Mesendoderm (in vitro differentiated cells): ENCODE data around the gene TBC1D26. TPM values are rescaled to one million over a fixed set of nuclear protein-coding genes. Genes with fewer than 3 reads are reported as not detected.
"Not testable (repeated sequence)": the region's sequence is repeated elsewhere in the genome, so short reads cannot be mapped to it uniquely, and the experiment has no call there.

ENCODE experiments used
- DNase-seq: peaks from one replicate; pipeline ENCODE4 v3.0.0; 2013
- H2AK5ac ChIP-seq: 2 replicates; pipeline ENCODE4 v1.6.1; 2013; ENCODE audit warnings: low read length, inconsistent platforms
- H2BK120ac ChIP-seq: 2 replicates; pipeline ENCODE4 v1.6.1; 2013; ENCODE audit warnings: low read depth, mild to moderate bottlenecking, low read length, moderate library complexity, mixed read lengths
- H2BK15ac ChIP-seq: replicated peaks from 2 replicates; pipeline ENCODE4 v1.6.1; 2013; ENCODE audit warnings: low read depth, mild to moderate bottlenecking, moderate library complexity
- H2BK5ac ChIP-seq: 2 replicates; pipeline ENCODE4 v1.6.1; 2013; ENCODE audit warnings: low read length, inconsistent platforms
- H3K18ac ChIP-seq: 2 replicates; pipeline ENCODE4 v1.6.1; 2013; ENCODE audit warnings: mild to moderate bottlenecking, low read length, mixed read lengths
- H3K23ac ChIP-seq: one replicate; pipeline ENCODE4 v1.6.1; 2013; ENCODE audit warnings: low read length
- H3K27ac ChIP-seq: 2 replicates; pipeline ENCODE4 v1.5.1; 2013; ENCODE audit warnings: low read depth, mild to moderate bottlenecking, inconsistent platforms, low read length, moderate library complexity
- H3K27me3 ChIP-seq: 2 replicates; pipeline ENCODE4 v1.6.1; 2013; ENCODE audit warnings: low read length, control low read depth, mild to moderate bottlenecking, inconsistent platforms; ENCODE audit not compliant: insufficient read depth, poor library complexity
- H3K36me3 ChIP-seq: 2 replicates; pipeline ENCODE4 v1.6.1; 2013; ENCODE audit warnings: low read length, inconsistent platforms; ENCODE audit not compliant: control insufficient read depth, insufficient read depth
- H3K4ac ChIP-seq: one replicate; pipeline ENCODE4 v1.6.1; 2013; ENCODE audit warnings: low read depth, mild to moderate bottlenecking, low read length, moderate library complexity
- H3K4me1 ChIP-seq: 2 replicates; pipeline ENCODE4 v1.6.1; 2013; ENCODE audit warnings: low read depth, low read length, inconsistent platforms; ENCODE audit not compliant: control insufficient read depth
- H3K4me2 ChIP-seq: 2 replicates; pipeline ENCODE4 v1.6.1; 2013; ENCODE audit warnings: low read length
- H3K4me3 ChIP-seq: 2 replicates; pipeline ENCODE4 v1.5.1; 2013; ENCODE audit warnings: mild to moderate bottlenecking, low read length
- H3K56ac ChIP-seq: one replicate; pipeline ENCODE4 v1.6.1; 2013; ENCODE audit warnings: low read length
- H3K79me1 ChIP-seq: 2 replicates; pipeline ENCODE4 v1.6.1; 2013; ENCODE audit warnings: low read length, inconsistent platforms
- H3K79me2 ChIP-seq: 2 replicates; pipeline ENCODE4 v1.6.1; 2013; ENCODE audit warnings: mild to moderate bottlenecking, low read length; ENCODE audit not compliant: control insufficient read depth, insufficient read depth
- H3K9ac ChIP-seq: 2 replicates; pipeline ENCODE4 v1.6.1; 2013; ENCODE audit warnings: low read length, inconsistent platforms
- H4K5ac ChIP-seq: one replicate; pipeline ENCODE4 v1.6.1; 2013; ENCODE audit warnings: low read length
- H4K8ac ChIP-seq: one replicate; pipeline ENCODE4 v1.6.1; 2013; ENCODE audit warnings: low read depth, mild to moderate bottlenecking, control low read depth, low read length, moderate library complexity
- WGBS: extraction: QIAGEN DNeasy Blood & Tissue Kit; methylation state at CpG from one replicate; pipeline ENCODE4 v1.1.7; 2013; ENCODE audit warnings: low lambda C conversion rate, missing lambda C conversion rate; ENCODE audit not compliant: insufficient coverage; ENCODE audit errors: extremely low coverage; 5-methylcytosine and 5-hydroxymethylcytosine counted together
- polyA plus RNA-seq, 2 experiments: library from polyadenylated mRNA; stranded (reverse); fragments of 200-250 nt; gene quantifications; one replicate each; pipeline ENCODE4 v1.2.3, GENCODE V29; 2013

The TBC1D26 gene
- 0.08 TPM for polyA plus RNA-seq (2013, experiment 1 of 2)
- 0.21 TPM for polyA plus RNA-seq (2013, experiment 2 of 2)

- not testable (repeated sequence) for H4K5ac ChIP-seq, H2BK120ac ChIP-seq, H3K27ac ChIP-seq, H2BK5ac ChIP-seq, H3K4me1 ChIP-seq, H3K36me3 ChIP-seq, H3K4ac ChIP-seq, H3K79me1 ChIP-seq, DNase-seq, H3K4me2 ChIP-seq, H2AK5ac ChIP-seq, H3K4me3 ChIP-seq, H2BK15ac ChIP-seq, H3K23ac ChIP-seq, H3K79me2 ChIP-seq, H3K9ac ChIP-seq, H4K8ac ChIP-seq, H3K18ac ChIP-seq, H3K27me3 ChIP-seq, H3K56ac ChIP-seq
- WGBS: no CpG with 5 or more reads among the region's 10 CpGs
Observed at GRCh38 chr17:15731900-15732299, at the start of gene TBC1D26. Gene TBC1D26 (plus strand): TSS chr17:15732283. CDS start chr17:15735349, 3,066 bp downstream.

- not testable (repeated sequence) for H4K5ac ChIP-seq, H3K4me2 ChIP-seq, H3K4me1 ChIP-seq, H2BK15ac ChIP-seq, H2BK120ac ChIP-seq, H3K27me3 ChIP-seq, H3K4me3 ChIP-seq, H2AK5ac ChIP-seq, H3K9ac ChIP-seq, H4K8ac ChIP-seq, H3K23ac ChIP-seq, H3K27ac ChIP-seq, H2BK5ac ChIP-seq, H3K79me1 ChIP-seq, H3K79me2 ChIP-seq, H3K18ac ChIP-seq, H3K56ac ChIP-seq, H3K4ac ChIP-seq, H3K36me3 ChIP-seq, DNase-seq
- no CpG with 5 or more reads among the region's 3 CpGs for WGBS
Observed at GRCh38 chr17:15683135-15683534, 48.9 kb upstream of the TBC1D26 start.

- not testable (repeated sequence) for H3K18ac ChIP-seq, H3K4me1 ChIP-seq, H4K5ac ChIP-seq, H2BK15ac ChIP-seq, H3K27ac ChIP-seq, H3K79me1 ChIP-seq, H3K4ac ChIP-seq, H2BK120ac ChIP-seq, H3K23ac ChIP-seq, H4K8ac ChIP-seq, H3K36me3 ChIP-seq, H3K79me2 ChIP-seq, H2BK5ac ChIP-seq, H2AK5ac ChIP-seq, H3K27me3 ChIP-seq
- Histone ChIP-seq H3K9ac (peak within 1 kb of the TSS; percentile 41), H3K56ac (peak within 1 kb of the TSS; percentile 85), H3K4me2 (peak within 1 kb of the TSS; percentile 9), H3K4me3 (peak within 1 kb of the TSS; percentile 60)
- WGBS: no CpG with 5 or more reads among the region's 35 CpGs
- DNase-seq: peak; percentile 42
Observed at GRCh38 chr17:15683824-15684478, 48.1 kb upstream of the TBC1D26 start, which contains the start of gene TRIM16. Gene TRIM16 (minus strand): TSS chr17:15684311. CDS start chr17:15651609, 32,702 bp downstream.

- not testable (repeated sequence) for H3K4me2 ChIP-seq, H2BK15ac ChIP-seq, H3K18ac ChIP-seq, H3K4me3 ChIP-seq, H3K4ac ChIP-seq, H3K79me1 ChIP-seq, H4K8ac ChIP-seq, H2BK5ac ChIP-seq, H3K56ac ChIP-seq, H2AK5ac ChIP-seq, H3K79me2 ChIP-seq, DNase-seq, H3K23ac ChIP-seq, H3K4me1 ChIP-seq, H3K36me3 ChIP-seq, H2BK120ac ChIP-seq, H4K5ac ChIP-seq, H3K27me3 ChIP-seq, H3K9ac ChIP-seq, H3K27ac ChIP-seq
- no CpG with 5 or more reads among the region's 1 CpG for WGBS
Observed at GRCh38 chr17:15687494-15687893, 44.6 kb upstream of the TBC1D26 start.

- H3K4me2 ChIP-seq, H3K23ac ChIP-seq, H3K4me3 ChIP-seq, H2BK15ac ChIP-seq, H4K5ac ChIP-seq, H2BK5ac ChIP-seq, H3K4ac ChIP-seq, H2BK120ac ChIP-seq, H3K79me1 ChIP-seq, DNase-seq, H3K79me2 ChIP-seq, H3K9ac ChIP-seq, H3K36me3 ChIP-seq, H4K8ac ChIP-seq, H2AK5ac ChIP-seq, H3K4me1 ChIP-seq, H3K27ac ChIP-seq, H3K27me3 ChIP-seq, H3K18ac ChIP-seq: not testable (repeated sequence)
- peak overlapping the region; percentile 34 for H3K56ac ChIP-seq
- WGBS: no CpG with 5 or more reads among the region's 3 CpGs
Observed at GRCh38 chr17:15698967-15699366, 33.1 kb upstream of the TBC1D26 start.
